ENCODE data around the gene MAP7D1.

- TF ChIP-seq CTCF (IDR thresholded peaks at IDR 0.05) (no peak), POLR2A (IDR thresholded peaks at IDR 0.05) (no peak)
Measured at GRCh38 chr1:36148821-36149236, 7.1 kb upstream of the MAP7D1 start.
